WTC11 (cell line): ENCODE results near the gene PRR12. TPM values are rescaled to one million over a fixed set of nuclear protein-coding genes. Genes with fewer than 3 reads are reported as not detected.

Experiments
- total RNA-seq: library from RNA; stranded (reverse); gene quantifications from 3 replicates; pipeline ENCODE4 v1.2.3, GENCODE V29; 2021

Gene PRR12
- total RNA-seq, 1 experiment from 2014 or later = 86.1 TPM

Other genes with a start within 250 kb of the PRR12 start
- gene TEAD2, start 228.8 kb upstream of the PRR12 start, total RNA-seq = 104 to 106 TPM (median 104 TPM) in 3 replicates
- 2.4 to 3.0 TPM (median 2.9 TPM) in 3 replicates for gene DKKL1, start 227.3 kb upstream of the PRR12 start, total RNA-seq
- 0.14 to 0.42 TPM in 2 of 3 replicates, not detected in the other for gene KASH5, start 202.9 kb upstream of the PRR12 start, total RNA-seq
- gene PTH2, start 167.7 kb upstream of the PRR12 start, total RNA-seq = 1.0 to 1.7 TPM (median 1.5 TPM) in 3 replicates
- 0.85 to 1.4 TPM (median 0.87 TPM) in 3 replicates for gene GFY, start 165.8 kb upstream of the PRR12 start, total RNA-seq
- 1.6 to 2.8 TPM (median 2.1 TPM) in 3 replicates for gene SLC17A7, start 149.7 kb upstream of the PRR12 start, total RNA-seq
- 153 to 170 TPM (median 156 TPM) in 3 replicates for gene PIH1D1, start 139.4 kb upstream of the PRR12 start, total RNA-seq
- 44.3 to 53.6 TPM (median 52.6 TPM) in 3 replicates for gene ALDH16A1, start 138.0 kb upstream of the PRR12 start, total RNA-seq
- gene FLT3LG, start 117.0 kb upstream of the PRR12 start, total RNA-seq = 2.9 to 5.3 TPM (median 3.6 TPM) in 3 replicates
- 3,861 to 4,362 TPM (median 4,362 TPM) in 3 replicates for gene RPL13A, start 103.6 kb upstream of the PRR12 start, total RNA-seq
- 2,299 to 2,683 TPM (median 2,679 TPM) in 3 replicates for gene RPS11, start 94.7 kb upstream of the PRR12 start, total RNA-seq
- gene FCGRT, start 78.5 kb upstream of the PRR12 start, total RNA-seq = 53.8 to 69.9 TPM (median 61.2 TPM) in 3 replicates
- 14.3 to 20.6 TPM (median 20.3 TPM) in 3 replicates for gene RCN3, start 63.2 kb upstream of the PRR12 start, total RNA-seq
- 82.3 to 97.9 TPM (median 87.6 TPM) in 3 replicates for gene NOSIP, start 10.6 kb upstream of the PRR12 start, total RNA-seq
- 5.9 to 7.0 TPM (median 6.9 TPM) in 3 replicates for gene PRRG2, start 9.9 kb upstream of the PRR12 start, total RNA-seq
- gene RRAS, start 49.0 kb downstream of the PRR12 start, total RNA-seq = 11.4 to 17.9 TPM (median 15.7 TPM) in 3 replicates
- gene SCAF1, start 51.0 kb downstream of the PRR12 start, total RNA-seq = 103 to 109 TPM (median 105 TPM) in 3 replicates
- 149 to 165 TPM (median 154 TPM) in 3 replicates for gene IRF3, start 74.7 kb downstream of the PRR12 start, total RNA-seq
- gene BCL2L12, start 74.8 kb downstream of the PRR12 start, total RNA-seq = 139 to 146 TPM (median 140 TPM) in 3 replicates
- gene PRMT1, start 86.1 kb downstream of the PRR12 start, total RNA-seq = 500 to 527 TPM (median 518 TPM) in 3 replicates
- gene ADM5, start 98.4 kb downstream of the PRR12 start, total RNA-seq = 5.9 to 6.7 TPM (median 6.2 TPM) in 3 replicates
- 74.6 to 89.5 TPM (median 85.4 TPM) in 3 replicates for gene CPT1C, start 99.9 kb downstream of the PRR12 start, total RNA-seq
- 0.30 to 0.55 TPM (median 0.48 TPM) in 3 replicates for gene TSKS, start 172.1 kb downstream of the PRR12 start, total RNA-seq
- 119 to 127 TPM (median 120 TPM) in 3 replicates for gene AP2A1, start 175.8 kb downstream of the PRR12 start, total RNA-seq
- 35.1 to 36.3 TPM (median 35.7 TPM) in 3 replicates for gene FUZ, start 222.1 kb downstream of the PRR12 start, total RNA-seq
- 80.2 to 81.2 TPM (median 81.2 TPM) in 3 replicates for gene MED25, start 227.1 kb downstream of the PRR12 start, total RNA-seq